ENCODE results near the gene TBC1D1.

GRCh38 chr4:38144031-38144430 is 253.1 kb downstream of the TBC1D1 start:
- TF ChIP-seq CTCF (conservative IDR thresholded peaks at IDR 0.05; ENCODE audit: low read depth, low read length) (no peak), EZH2 (IDR thresholded peaks at IDR 0.05; ENCODE audit: borderline replicate concordance, low read depth, low read length, poor library complexity, severe bottlenecking) (no peak)
